Measurements from ENCODE around the gene VWA5B2.

GRCh38 chr3:184234671-184235380 lies 5.4 kb downstream of the VWA5B2 start:
- TF ChIP-seq CREB1 (IDR thresholded peaks at IDR 0.05; ENCODE audit: low read depth) (no peak), EGR1 (IDR thresholded peaks at IDR 0.05) (no peak), EP300 (IDR thresholded peaks at IDR 0.05; ENCODE audit: borderline replicate concordance) (no peak)
